HCT116 (cell line): Measurements from ENCODE around the gene ABCB1.

Experiments
- CEBPB ChIP-seq: IDR thresholded peaks from 2 replicates; pipeline ENCODE4 v1.6.1; 2012; ENCODE audit warnings: low read depth
- EZH2 ChIP-seq: fragments of 200-600 bp; sonication (generic); IDR thresholded peaks from 2 replicates; pipeline ENCODE4 v1.6.1; 2017; ENCODE audit warnings: antibody characterized with exemption, mixed run types
- EZH2phosphoT487 ChIP-seq: fragments of 200-600 bp; IDR thresholded peaks from 2 replicates; pipeline ENCODE4 v1.6.1; 2018; ENCODE audit warnings: antibody characterized with exemption, borderline replicate concordance
- JUND ChIP-seq: IDR thresholded peaks from 2 replicates; pipeline ENCODE4 v1.6.1; 2012
- MAX ChIP-seq: IDR thresholded peaks from 2 replicates; pipeline ENCODE4 v1.6.1; 2012
- POLR2A ChIP-seq: IDR thresholded peaks from 2 replicates; pipeline ENCODE4 v1.7.0; 2011; ENCODE audit warnings: borderline replicate concordance; ENCODE audit not compliant: insufficient read depth, insufficient read length; ENCODE audit errors: extremely low read depth
- RAD21 ChIP-seq: IDR thresholded peaks from 2 replicates; pipeline ENCODE4 v1.6.1; 2012; ENCODE audit warnings: low read depth, mild to moderate bottlenecking
- SIN3A ChIP-seq: IDR thresholded peaks from 2 replicates; pipeline ENCODE4 v1.6.1; 2012; ENCODE audit warnings: low read depth
- YY1 ChIP-seq: IDR thresholded peaks from 2 replicates; pipeline ENCODE4 v1.6.1; 2011; ENCODE audit warnings: low read length, low read depth, moderate library complexity, mild to moderate bottlenecking; ENCODE audit not compliant: insufficient replicate concordance; ENCODE audit errors: extremely low read depth
- ZFX ChIP-seq: fragments of 450-650 bp; IDR thresholded peaks from 2 replicates; pipeline ENCODE4 v1.6.1; 2017
- TF ChIP-seq, protein P1 (sequence below): IDR thresholded peaks from 2 replicates; pipeline ENCODE4 v1.6.1; 2012; ENCODE audit warnings: low read depth
- TF ChIP-seq, protein P2 (sequence below), 3 experiments: fragments of 200-600 bp in 1 of 3; sonication (generic) in 1 of 3; IDR thresholded peaks in 2 of 3; conservative IDR thresholded peaks in 1 of 3; 2 replicates each; pipeline ENCODE4 v1.5.1; 2012 to 2017; ENCODE audit warnings: low read depth in 2 of 3, low read length in 2 of 3, antibody characterized with exemption in 1 of 3, borderline replicate concordance in 1 of 3, control low read depth in 1 of 3, mild to moderate bottlenecking in 1 of 3, mixed read lengths in 1 of 3, mixed run types in 1 of 3, moderate library complexity in 1 of 3; ENCODE audit not compliant: insufficient read depth in 1 of 3

DNA sequence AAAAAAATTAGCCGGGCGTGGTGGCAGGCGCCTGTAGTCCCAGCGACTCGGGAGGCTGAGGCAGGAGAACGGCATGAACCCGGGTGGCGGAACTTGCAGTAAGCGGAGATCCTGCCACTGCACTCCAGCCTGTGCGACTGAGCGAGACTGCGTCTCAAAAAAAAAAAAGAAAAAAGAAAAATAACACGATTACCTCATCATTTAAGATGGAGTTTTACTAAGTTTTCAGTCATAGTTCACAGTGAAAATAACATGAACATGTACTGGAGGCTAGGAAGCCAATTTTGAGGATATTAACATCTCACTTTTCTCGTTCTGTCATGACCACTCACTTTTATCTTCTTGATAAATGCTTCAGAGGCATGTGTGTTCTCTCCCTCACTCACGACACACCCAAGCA, 24.4 kb upstream of the ABCB1 start:
- TF ChIP-seq, protein P1, sequence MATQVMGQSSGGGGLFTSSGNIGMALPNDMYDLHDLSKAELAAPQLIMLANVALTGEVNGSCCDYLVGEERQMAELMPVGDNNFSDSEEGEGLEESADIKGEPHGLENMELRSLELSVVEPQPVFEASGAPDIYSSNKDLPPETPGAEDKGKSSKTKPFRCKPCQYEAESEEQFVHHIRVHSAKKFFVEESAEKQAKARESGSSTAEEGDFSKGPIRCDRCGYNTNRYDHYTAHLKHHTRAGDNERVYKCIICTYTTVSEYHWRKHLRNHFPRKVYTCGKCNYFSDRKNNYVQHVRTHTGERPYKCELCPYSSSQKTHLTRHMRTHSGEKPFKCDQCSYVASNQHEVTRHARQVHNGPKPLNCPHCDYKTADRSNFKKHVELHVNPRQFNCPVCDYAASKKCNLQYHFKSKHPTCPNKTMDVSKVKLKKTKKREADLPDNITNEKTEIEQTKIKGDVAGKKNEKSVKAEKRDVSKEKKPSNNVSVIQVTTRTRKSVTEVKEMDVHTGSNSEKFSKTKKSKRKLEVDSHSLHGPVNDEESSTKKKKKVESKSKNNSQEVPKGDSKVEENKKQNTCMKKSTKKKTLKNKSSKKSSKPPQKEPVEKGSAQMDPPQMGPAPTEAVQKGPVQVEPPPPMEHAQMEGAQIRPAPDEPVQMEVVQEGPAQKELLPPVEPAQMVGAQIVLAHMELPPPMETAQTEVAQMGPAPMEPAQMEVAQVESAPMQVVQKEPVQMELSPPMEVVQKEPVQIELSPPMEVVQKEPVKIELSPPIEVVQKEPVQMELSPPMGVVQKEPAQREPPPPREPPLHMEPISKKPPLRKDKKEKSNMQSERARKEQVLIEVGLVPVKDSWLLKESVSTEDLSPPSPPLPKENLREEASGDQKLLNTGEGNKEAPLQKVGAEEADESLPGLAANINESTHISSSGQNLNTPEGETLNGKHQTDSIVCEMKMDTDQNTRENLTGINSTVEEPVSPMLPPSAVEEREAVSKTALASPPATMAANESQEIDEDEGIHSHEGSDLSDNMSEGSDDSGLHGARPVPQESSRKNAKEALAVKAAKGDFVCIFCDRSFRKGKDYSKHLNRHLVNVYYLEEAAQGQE, result no peak
- TF ChIP-seq, protein P2, sequence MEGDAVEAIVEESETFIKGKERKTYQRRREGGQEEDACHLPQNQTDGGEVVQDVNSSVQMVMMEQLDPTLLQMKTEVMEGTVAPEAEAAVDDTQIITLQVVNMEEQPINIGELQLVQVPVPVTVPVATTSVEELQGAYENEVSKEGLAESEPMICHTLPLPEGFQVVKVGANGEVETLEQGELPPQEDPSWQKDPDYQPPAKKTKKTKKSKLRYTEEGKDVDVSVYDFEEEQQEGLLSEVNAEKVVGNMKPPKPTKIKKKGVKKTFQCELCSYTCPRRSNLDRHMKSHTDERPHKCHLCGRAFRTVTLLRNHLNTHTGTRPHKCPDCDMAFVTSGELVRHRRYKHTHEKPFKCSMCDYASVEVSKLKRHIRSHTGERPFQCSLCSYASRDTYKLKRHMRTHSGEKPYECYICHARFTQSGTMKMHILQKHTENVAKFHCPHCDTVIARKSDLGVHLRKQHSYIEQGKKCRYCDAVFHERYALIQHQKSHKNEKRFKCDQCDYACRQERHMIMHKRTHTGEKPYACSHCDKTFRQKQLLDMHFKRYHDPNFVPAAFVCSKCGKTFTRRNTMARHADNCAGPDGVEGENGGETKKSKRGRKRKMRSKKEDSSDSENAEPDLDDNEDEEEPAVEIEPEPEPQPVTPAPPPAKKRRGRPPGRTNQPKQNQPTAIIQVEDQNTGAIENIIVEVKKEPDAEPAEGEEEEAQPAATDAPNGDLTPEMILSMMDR (IDR thresholded peaks at IDR 0.05 in 2 of 3, conservative IDR thresholded peaks at IDR 0.05 in 1 of 3; ENCODE audit: borderline replicate concordance in 1 of 3, insufficient read depth in 1 of 3, low read depth in 2 of 3, low read length in 2 of 3), result no peak
- no peak for TF ChIP-seq POLR2A
- no peak for TF ChIP-seq EZH2
- TF ChIP-seq JUND, result no peak
- no peak for TF ChIP-seq EZH2phosphoT487
- TF ChIP-seq RAD21, result no peak
- TF ChIP-seq CEBPB, result no peak
- no peak for TF ChIP-seq MAX
- no peak for TF ChIP-seq YY1
- TF ChIP-seq ZFX, result no peak
- TF ChIP-seq SIN3A, result no peak
